ENCODE data around the gene MCTP1. TPM values are rescaled to one million over a fixed set of nuclear protein-coding genes. Genes with fewer than 3 reads are reported as not detected.
"Not testable (repeated sequence)": the region's sequence is repeated elsewhere in the genome, so short reads cannot be mapped to it uniquely, and the experiment has no call there.

The MCTP1 gene
- total RNA-seq, 2 experiments from 2014 or later = 0.13 TPM; not detected in 1

GRCh38 chr5:94849821-94850736 is 434.8 kb downstream of the MCTP1 start:
- POLR2A ChIA-PET = interaction anchor here (0.5 kb wide), 1 partner anchor 10 kb away, joined by 3 read pairs; no protein-coding TSS in a partner anchor
- CTCF ChIA-PET = interaction anchor here (0.6 to 1.9 kb wide), 4 partner anchors 9 to 878 kb away, joined by 3 to 5 read pairs (median 3); no protein-coding TSS in a partner anchor

- POLR2A ChIA-PET = no interaction called here
- CTCF ChIA-PET = interaction anchor here (1.9 kb wide), 1 partner anchor 112 kb away, joined by 5 read pairs; no protein-coding TSS in a partner anchor
These were observed 435.6 kb downstream of the MCTP1 start for GRCh38 chr5:94849324-94849723.

GRCh38 chr5:94847726-94848125 is 437.2 kb downstream of the MCTP1 start:
- ChIA-PET POLR2A (no interaction called here), CTCF (no interaction called here)

GRCh38 chr5:94847019-94847418 is 437.9 kb downstream of the MCTP1 start:
- CTCF ChIA-PET = no interaction called here
- POLR2A ChIA-PET = no interaction called here

- POLR2A ChIA-PET, CTCF ChIA-PET: not testable (repeated sequence)
These were observed 439.2 kb downstream of the MCTP1 start for GRCh38 chr5:94845696-94846095.

GRCh38 chr5:94841598-94842322 is 443.1 kb downstream of the MCTP1 start:
- ChIA-PET POLR2A (no interaction called here), CTCF (interaction anchor here (0.5 to 1.5 kb wide), 2 partner anchors 8 to 10 kb away, joined by 3 read pairs; no protein-coding TSS in a partner anchor)

- POLR2A ChIA-PET = no interaction called here
- CTCF ChIA-PET = no interaction called here
These were observed 451.0 kb downstream of the MCTP1 start for GRCh38 chr5:94833851-94834250.

- CTCF ChIA-PET = interaction anchor here (1.4 kb wide), 1 partner anchor 456 kb away, joined by 3 read pairs; no protein-coding TSS in a partner anchor
- POLR2A ChIA-PET = no interaction called here
These were observed 452.2 kb downstream of the MCTP1 start for GRCh38 chr5:94832685-94833084.

- ChIA-PET POLR2A (no interaction called here), CTCF (no interaction called here)
These were observed 454.4 kb downstream of the MCTP1 start for GRCh38 chr5:94830520-94830919.

GRCh38 chr5:94828222-94828621 is 456.7 kb downstream of the MCTP1 start:
- CTCF ChIA-PET, POLR2A ChIA-PET: not testable (repeated sequence)

- ChIA-PET CTCF (no interaction called here), POLR2A (no interaction called here)
These were observed 464.4 kb downstream of the MCTP1 start for GRCh38 chr5:94820488-94820887.

GRCh38 chr5:94818904-94819303 is 466.0 kb downstream of the MCTP1 start:
- POLR2A ChIA-PET = no interaction called here
- CTCF ChIA-PET = no interaction called here

- POLR2A ChIA-PET = no interaction called here
- CTCF ChIA-PET = no interaction called here
These were observed 469.4 kb downstream of the MCTP1 start for GRCh38 chr5:94815313-94816039.

GRCh38 chr5:94812232-94812631 is 472.7 kb downstream of the MCTP1 start:
- ChIA-PET POLR2A (no interaction called here), CTCF (no interaction called here)

- CTCF ChIA-PET = no interaction called here
- POLR2A ChIA-PET = no interaction called here
These were observed 473.6 kb downstream of the MCTP1 start for GRCh38 chr5:94811331-94811730.

GRCh38 chr5:94810877-94811276 is 474.0 kb downstream of the MCTP1 start:
- POLR2A ChIA-PET = no interaction called here
- CTCF ChIA-PET = no interaction called here

GRCh38 chr5:94810281-94810680 is 474.6 kb downstream of the MCTP1 start:
- ChIA-PET POLR2A (no interaction called here), CTCF (no interaction called here)

- ChIA-PET CTCF (no interaction called here), POLR2A (no interaction called here)
These were observed 476.4 kb downstream of the MCTP1 start for GRCh38 chr5:94808497-94808896.

GRCh38 chr5:94807985-94808384 is 476.9 kb downstream of the MCTP1 start:
- POLR2A ChIA-PET = no interaction called here
- CTCF ChIA-PET = interaction anchor here (0.5 kb wide), 1 partner anchor 559 kb away, joined by 3 read pairs; no protein-coding TSS in a partner anchor

GRCh38 chr5:94802450-94802849 is 482.4 kb downstream of the MCTP1 start:
- ChIA-PET CTCF (no interaction called here), POLR2A (no interaction called here)

Data from activated CD8-positive, alpha-beta memory T cell treated with anti-CD3 and anti-CD28 coated beads for 36 hours (primary cell).